ENCODE data around the gene PRICKLE4.

Gene PRICKLE4

GRCh38 chr6:41735427-41736185, 45.0 kb upstream of the PRICKLE4 start, which contains the start of gene TFEB:
Gene TFEB (minus strand): TSS chr6:41735608. CDS start chr6:41691213, 44,395 bp downstream.
- H4K20me1 ChIP-seq (ENCODE audit: insufficient read depth, low read length) = peaks cover 8% of the 10 kb centered on the region
- 0 out of 2 replicates have a peak, but pooled peaks cover 4% of the 10 kb centered on the region for H3K27me3 ChIP-seq (ENCODE audit: low read depth, low read length)
- peaks cover 24% of the 10 kb centered on the region for H3K4me1 ChIP-seq (ENCODE audit: low read length)
- no peaks in the 10 kb centered on the region for H3K9me3 ChIP-seq (ENCODE audit: insufficient read depth, low read length)
- peaks cover 33% of the 10 kb centered on the region for H3K79me2 ChIP-seq (ENCODE audit: low read length)
- peak within 1 kb of the TSS; percentile 99 for H3K9ac ChIP-seq (ENCODE audit: low read length)
- H3K4me2 ChIP-seq (ENCODE audit: low read length) = peak within 1 kb of the TSS; percentile 99
- peak within 1 kb of the TSS; percentile 96 for H3K27ac ChIP-seq (ENCODE audit: low read length)
- TF ChIP-seq EZH2phosphoT487 (IDR thresholded peaks at IDR 0.05; ENCODE audit: low read depth) = no peak
- peak; percentile 78 for TF ChIP-seq CTCF (IDR thresholded peaks at IDR 0.05; ENCODE audit: low read depth, low read length)
- peaks cover 23% of the 10 kb centered on the region for H3K36me3 ChIP-seq (replicated peaks; ENCODE audit: low read depth, low read length)
- peak within 1 kb of the TSS; percentile 86 for H3K4me3 ChIP-seq (ENCODE audit: low read length)
- H2AFZ ChIP-seq (ENCODE audit: low read depth, low read length) = peak within 1 kb of the TSS; percentile 84; the same call in 1 of the 2 replicates

- 0 out of 2 replicates have a peak, but pooled peaks cover 2% of the 10 kb centered on the region for H4K20me1 ChIP-seq (ENCODE audit: insufficient read depth, low read length)
- no peak overlapping the region for H3K27ac ChIP-seq (ENCODE audit: low read length)
- no peak overlapping the region for H3K9ac ChIP-seq (ENCODE audit: low read length)
- no peaks in the 10 kb centered on the region for H3K9me3 ChIP-seq (ENCODE audit: insufficient read depth, low read length)
- H3K36me3 ChIP-seq (replicated peaks; ENCODE audit: low read depth, low read length) = peaks cover 16% of the 10 kb centered on the region
- H3K79me2 ChIP-seq (ENCODE audit: low read length) = peaks cover 26% of the 10 kb centered on the region
- H3K4me2 ChIP-seq (ENCODE audit: low read length) = peak overlapping the region; percentile 99
- peaks cover 18% of the 10 kb centered on the region for H3K4me1 ChIP-seq (ENCODE audit: low read length)
- H2AFZ ChIP-seq (ENCODE audit: low read depth, low read length) = no peak overlapping the region
- 0 out of 2 replicates have a peak, but pooled peaks cover 4% of the 10 kb centered on the region for H3K27me3 ChIP-seq (ENCODE audit: low read depth, low read length)
- H3K4me3 ChIP-seq (ENCODE audit: low read length) = peak overlapping the region; percentile 74
- TF ChIP-seq EZH2phosphoT487 (IDR thresholded peaks at IDR 0.05; ENCODE audit: low read depth) = no peak
- TF ChIP-seq CTCF (IDR thresholded peaks at IDR 0.05; ENCODE audit: low read depth, low read length) = no peak
Measured at GRCh38 chr6:41736186-41736733, 44.3 kb upstream of the PRICKLE4 start.

- 0 out of 2 replicates have a peak, but pooled peaks cover 4% of the 10 kb centered on the region for H3K27me3 ChIP-seq (ENCODE audit: low read depth, low read length)
- H3K9ac ChIP-seq (ENCODE audit: low read length) = no peak overlapping the region
- H3K4me3 ChIP-seq (ENCODE audit: low read length) = no peak overlapping the region
- H4K20me1 ChIP-seq (ENCODE audit: insufficient read depth, low read length) = no peaks in the 10 kb centered on the region
- H3K36me3 ChIP-seq (replicated peaks; ENCODE audit: low read depth, low read length) = peaks cover 9% of the 10 kb centered on the region
- H2AFZ ChIP-seq (ENCODE audit: low read depth, low read length) = no peak overlapping the region
- H3K27ac ChIP-seq (ENCODE audit: low read length) = no peak overlapping the region
- no peaks in the 10 kb centered on the region for H3K9me3 ChIP-seq (ENCODE audit: insufficient read depth, low read length)
- no peak overlapping the region for H3K4me2 ChIP-seq (ENCODE audit: low read length)
- no peak for TF ChIP-seq EZH2phosphoT487 (IDR thresholded peaks at IDR 0.05; ENCODE audit: low read depth)
- TF ChIP-seq CTCF (IDR thresholded peaks at IDR 0.05; ENCODE audit: low read depth, low read length) = no peak
- peaks cover 19% of the 10 kb centered on the region for H3K79me2 ChIP-seq (ENCODE audit: low read length)
- H3K4me1 ChIP-seq (ENCODE audit: low read length) = peaks cover 13% of the 10 kb centered on the region
Measured at GRCh38 chr6:41736800-41737555, 43.6 kb upstream of the PRICKLE4 start.

Measured in OCI-LY3 (cell line).